ENCODE results near the gene TRIM31.

Gene TRIM31

GRCh38 chr6:30075790-30076732, 36.8 kb downstream of the TRIM31 start:
- DNase-seq (ENCODE audit: low spot score): no peak

DNA sequence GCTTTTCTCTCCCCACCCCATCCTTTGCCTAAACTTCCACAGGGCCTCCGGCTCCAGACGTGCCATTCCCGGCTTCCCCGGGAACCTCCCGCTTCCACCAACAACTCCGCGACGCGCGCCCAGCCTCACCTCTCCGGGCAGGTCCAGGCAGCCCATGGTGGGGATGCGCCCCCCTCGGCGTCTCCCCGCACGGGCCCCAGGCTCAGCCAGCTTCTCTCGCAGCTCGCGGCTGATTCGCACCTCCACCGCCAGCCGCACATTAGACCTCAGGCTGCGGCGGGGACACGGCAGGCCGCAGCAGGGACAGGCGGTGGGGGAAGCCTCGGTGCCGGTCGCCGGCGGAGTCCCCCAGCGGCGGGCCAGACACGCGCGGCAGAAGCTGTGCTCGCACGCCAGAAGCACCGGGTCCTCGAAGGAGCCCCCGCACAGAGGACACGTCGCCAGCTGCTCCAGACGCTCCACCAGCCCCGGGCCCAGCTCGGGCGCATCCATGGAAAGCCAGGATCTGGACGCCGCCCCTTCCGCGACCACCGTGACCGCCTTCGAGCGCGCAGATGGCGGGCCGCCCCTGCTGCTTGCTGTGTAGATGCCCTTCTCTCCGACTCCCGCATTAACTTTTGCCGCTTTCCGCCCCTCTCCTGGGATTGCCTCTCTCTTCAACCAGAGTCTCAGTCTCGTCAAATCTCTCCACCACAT, 37.6 kb downstream of the TRIM31 start, which contains the start of gene RNF39:
Gene RNF39 (minus strand): TSS at position 676 of the 696 bp plus-strand sequence. CDS start 184 bp downstream, at position 492.
- no peak for DNase-seq (ENCODE audit: low spot score)

DNA sequence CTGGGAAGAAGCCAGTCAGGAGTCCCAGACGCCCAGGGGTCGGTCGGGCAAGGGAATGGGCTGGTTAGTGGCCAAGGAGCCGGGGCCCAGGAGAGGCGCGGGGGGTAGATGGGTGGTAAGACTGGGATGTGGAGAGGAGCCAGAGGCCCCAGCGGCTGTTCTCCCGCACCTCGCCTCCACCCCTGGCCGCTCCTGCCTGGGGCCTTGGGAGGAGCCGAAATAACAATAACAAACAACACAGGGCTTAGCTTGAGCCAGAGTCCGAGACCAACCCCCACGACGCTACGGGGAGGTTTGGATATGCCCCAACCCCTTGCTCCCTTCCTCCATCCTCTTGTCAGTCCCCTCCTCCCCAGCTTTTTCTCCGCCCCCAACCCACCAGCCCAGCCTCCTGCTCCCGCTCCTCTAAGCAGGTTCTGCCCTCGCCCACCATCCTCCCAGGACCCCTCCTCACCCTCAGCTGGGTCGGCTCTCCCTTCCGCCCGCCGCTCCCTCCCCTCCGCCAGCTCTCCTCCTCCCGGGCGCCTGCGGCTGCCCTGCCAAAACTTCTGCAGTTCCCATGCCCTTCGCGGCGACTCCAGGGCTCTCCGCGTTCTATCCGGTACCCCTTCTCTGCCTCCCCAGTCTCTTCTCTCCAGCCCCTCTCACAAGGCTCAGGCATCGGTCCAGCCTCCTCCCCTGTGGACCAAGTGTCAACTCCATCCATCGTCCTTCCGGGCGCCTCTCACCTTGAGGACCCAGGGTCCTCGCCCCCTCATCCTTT, 38.4 kb downstream of the TRIM31 start:
- no peak for DNase-seq (ENCODE audit: low spot score)

GRCh38 chr6:30073489-30074235, 39.2 kb downstream of the TRIM31 start:
- no peak for DNase-seq (ENCODE audit: low spot score)

- no peak for DNase-seq (ENCODE audit: low spot score)
Observed at GRCh38 chr6:30071858-30072257, 41.0 kb downstream of the TRIM31 start.

GRCh38 chr6:30071081-30071818, 41.6 kb downstream of the TRIM31 start:
- no peak for DNase-seq (ENCODE audit: low spot score)

DNA sequence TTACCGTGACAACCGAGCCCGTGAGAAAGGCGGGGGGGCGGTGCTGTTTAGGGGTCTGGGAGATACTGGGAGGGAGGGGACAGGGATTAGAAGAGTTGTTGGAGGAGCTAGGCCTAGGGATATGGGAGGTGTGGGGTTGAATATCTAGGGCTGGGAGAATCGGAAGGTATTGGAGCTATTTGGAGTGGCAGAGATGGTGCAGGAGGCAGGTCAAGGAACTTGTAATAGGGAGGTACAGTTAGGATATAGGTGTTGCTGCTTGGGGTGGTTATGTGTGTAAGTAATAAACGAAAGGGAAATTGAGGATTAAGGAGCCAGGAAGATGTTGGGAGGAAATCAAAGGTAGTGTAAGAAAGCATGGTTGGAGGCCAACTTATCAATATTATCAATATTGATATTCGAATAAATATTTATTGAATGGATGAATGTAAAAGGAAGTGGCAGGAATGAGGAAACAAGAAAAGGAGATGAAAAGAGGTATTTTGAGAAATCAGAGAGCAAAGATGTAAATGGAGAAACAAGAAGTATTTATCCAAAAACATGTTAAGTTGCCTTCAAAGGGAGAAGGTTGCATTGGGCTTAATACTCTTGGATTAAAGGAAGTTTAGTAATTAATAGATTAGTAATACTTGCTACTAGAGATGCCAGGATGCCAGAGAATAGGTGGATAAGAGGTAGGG, 45.3 kb downstream of the TRIM31 start:
- DNase-seq (ENCODE audit: low spot score): peak; percentile 78

- DNase-seq (ENCODE audit: low spot score): peak; percentile 94
Observed at GRCh38 chr6:30066577-30067459, 46.1 kb downstream of the TRIM31 start, which contains the start of gene PPP1R11. TSS of gene PPP1R11 (plus strand) at chr6:30067198. CDS start at chr6:30067411, 213 bp downstream.

DNA sequence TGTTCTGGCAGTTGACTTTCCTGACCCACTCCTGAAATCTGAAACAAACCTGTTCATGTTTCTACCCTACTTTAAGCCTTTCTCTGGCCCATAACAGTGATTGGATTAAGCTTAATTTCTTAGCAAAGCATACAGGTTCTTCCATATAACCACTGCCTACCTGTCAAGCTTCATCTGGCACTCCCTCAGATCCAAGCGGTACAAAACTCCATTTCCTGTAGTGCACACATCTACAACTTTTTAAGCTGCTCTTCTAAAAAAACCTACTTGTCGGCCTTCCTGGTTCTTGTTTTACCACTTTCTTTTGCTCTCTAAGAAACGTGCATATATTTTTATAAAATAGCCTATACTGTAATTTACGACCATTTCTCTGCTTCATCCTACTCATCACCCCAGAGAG, 46.8 kb downstream of the TRIM31 start:
- DNase-seq (ENCODE audit: low spot score): no peak

DNA sequence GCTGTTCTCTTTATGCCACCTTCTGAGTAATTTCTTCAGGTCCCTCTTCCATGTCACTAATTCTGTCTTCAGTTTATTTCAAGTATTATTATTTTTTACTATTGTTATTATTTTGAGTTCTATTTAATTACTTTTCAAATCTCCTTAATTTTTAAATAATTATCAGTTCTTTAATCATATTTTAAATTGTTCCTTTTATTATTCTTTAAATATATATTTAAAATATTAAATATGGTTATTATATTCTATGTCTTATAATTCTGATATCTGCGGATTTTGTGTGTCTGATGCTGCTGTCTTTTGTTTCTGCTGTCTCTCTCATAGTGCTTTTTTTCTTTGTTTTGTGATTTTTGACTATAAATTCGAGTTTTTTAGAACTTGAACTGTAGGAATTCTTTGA, 49.6 kb downstream of the TRIM31 start:
- no peak for DNase-seq (ENCODE audit: low spot score)

- DNase-seq (ENCODE audit: low spot score): no peak
Observed at GRCh38 chr6:30062471-30063178, 50.3 kb downstream of the TRIM31 start.

DNA sequence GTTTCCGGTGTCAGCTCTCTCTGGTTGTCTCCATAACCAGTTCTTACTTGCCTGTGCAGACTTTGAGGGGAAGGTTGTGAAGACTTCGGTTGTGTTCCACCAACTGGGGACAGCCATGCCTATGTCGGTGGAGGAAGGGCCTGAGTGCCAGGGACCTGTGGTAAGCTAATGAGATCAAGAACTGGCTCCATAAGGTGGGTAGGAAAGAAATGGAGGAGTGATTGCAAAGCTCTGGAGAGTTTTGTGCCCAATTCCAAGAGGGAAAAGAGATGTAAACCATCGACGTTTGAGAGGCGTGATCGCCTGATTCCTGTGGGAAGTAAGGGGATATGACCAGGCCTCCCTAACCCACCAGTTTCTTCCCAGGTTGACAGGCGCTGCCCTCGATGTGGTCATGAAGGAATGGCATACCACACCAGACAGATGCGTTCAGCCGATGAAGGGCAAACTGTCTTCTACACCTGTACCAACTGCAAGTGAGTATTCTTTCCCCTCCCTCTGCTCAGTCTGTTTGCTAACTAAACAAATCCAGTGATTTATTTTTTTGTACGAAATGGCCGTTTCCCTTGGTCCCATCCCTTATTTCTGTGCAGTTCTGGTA, 50.9 kb downstream of the TRIM31 start:
- no peak for DNase-seq (ENCODE audit: low spot score)

DNA sequence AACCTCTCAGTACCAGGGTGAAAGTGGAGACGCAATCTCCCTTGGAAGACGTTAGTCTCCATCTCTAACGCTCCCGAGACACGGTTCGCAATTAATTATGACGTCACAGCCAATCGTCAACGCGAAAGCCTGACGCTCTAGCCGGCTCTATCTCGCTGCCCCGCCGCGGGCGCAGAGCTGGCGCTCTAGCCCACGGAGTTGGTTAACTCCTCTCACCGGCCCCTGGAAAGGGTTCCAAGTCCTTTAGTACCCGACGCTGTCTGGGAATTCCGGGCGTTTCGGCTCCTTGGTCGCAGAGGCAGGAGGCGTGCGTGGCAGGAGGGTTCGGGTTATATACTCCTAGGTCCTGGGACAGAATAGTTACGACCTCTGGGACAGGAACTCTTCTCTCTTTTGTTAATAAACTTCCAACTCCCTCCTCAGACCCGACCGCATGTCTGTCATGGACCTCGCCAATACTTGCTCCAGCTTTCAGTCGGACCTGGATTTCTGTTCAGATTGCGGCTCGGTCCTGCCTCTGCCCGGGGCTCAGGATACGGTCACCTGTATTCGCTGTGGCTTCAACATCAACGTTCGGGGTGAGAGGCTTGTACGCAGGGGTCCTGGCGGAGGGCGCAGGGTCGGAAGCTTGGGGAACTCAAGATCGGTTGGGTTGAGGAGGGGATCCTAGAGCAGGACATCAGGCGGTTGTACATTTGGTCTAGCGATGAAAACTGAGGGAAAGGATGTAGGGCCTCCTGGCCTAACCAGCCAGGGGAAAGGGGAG, 51.6 kb downstream of the TRIM31 start, which contains the start of gene POLR1H:
Gene POLR1H (plus strand): TSS at position 174 of the 766 bp plus-strand sequence. CDS start 260 bp downstream, at position 434.
- DNase-seq (ENCODE audit: low spot score): peak; percentile 92

DNA sequence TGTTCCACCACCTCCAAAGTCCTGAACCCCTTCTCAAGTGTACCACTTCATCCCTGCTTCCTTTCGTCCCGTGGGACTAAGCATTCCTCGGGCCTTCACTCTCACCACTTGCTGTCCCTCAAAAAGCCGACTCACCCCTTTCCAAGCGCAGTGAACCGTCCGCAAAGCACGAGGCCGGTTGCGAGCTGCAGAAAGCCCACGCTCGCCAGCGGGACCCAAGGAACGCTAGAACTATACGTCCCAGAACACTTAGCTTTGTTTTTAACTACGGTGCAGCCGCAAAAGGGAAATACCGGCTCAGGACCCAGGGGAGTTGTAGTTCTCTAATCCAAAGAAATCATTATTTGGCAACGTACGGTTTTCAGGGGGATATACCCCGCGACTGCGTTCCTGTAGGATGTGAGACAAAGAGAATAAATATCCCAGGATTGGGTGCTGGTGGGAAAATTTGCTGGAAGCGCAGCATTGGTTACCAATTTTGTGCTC, 52.2 kb downstream of the TRIM31 start:
- DNase-seq (ENCODE audit: low spot score): no peak

DNA sequence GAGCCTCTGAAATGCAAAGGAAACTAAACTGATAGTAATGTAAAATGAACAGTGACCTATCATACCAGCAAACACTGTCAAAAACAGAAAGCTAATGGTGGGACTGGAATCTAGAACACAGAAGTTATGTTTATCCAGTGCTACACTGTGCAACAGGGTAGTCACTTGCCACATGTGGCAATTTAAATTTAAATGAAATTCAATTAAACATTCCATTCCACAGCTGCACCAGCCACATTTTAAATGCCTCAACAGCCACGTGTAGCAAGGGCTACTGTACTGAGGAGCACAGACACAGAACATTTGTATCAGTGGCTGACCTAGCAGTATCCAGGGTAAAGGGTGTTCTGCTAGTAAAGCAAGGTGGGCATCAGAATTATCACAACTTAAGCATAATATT, 57.4 kb downstream of the TRIM31 start:
- DNase-seq (ENCODE audit: low spot score): no peak

DNA sequence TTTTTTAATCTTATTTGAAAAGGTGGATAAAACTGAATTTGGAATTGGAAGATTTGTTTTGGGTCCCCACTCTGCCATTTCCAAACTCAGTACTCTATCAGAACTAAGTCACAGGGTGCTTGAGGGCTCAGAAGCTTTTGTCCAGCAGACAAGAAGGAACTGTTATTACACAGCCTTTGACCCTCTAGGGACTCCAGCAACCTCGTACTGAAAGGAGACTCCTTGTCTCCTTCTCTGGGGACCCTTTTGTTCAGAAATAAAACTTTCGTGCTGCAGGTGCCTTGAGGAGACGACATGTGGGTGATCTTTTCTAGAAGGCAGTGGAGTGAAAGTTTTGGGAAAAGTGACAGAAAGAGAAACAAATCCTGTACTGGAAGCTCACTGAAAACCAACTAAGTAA, 59.2 kb downstream of the TRIM31 start:
- no peak for DNase-seq (ENCODE audit: low spot score)

Data from hepatic stellate cell (primary cell).